GM12878 (cell line): ENCODE results near the gene RNF41. TPM values are rescaled to one million over a fixed set of nuclear protein-coding genes. Genes with fewer than 3 reads are reported as not detected.
A peak's percentile ranks its signal among the peaks of the same experiment; 100 is the strongest.

Experiments
- ATAC-seq: fragments of 200-7000 bp; cut with Tn5 transposase; 3 replicates; pipeline ENCODE4 v1.9.1; 2020; ENCODE audit warnings: mild to moderate bottlenecking, moderate library complexity
- BruUV-seq: library from RNA; stranded (reverse); fragments of 400-500 nt; replicated peaks from 2 replicates; lab custom pipeline; 2021; lab: Mats Ljungman, UMichigan
- CTCF ChIA-PET: fragments of 300-600 bp; sonication (Branson Sonifier 250); formaldehyde crosslinking; extraction: SDS; loops from one replicate; lab custom pipeline; 2021; ENCODE audit warnings: inconsistent platforms; lab: Yijun Ruan, JAX
- POLR2A ChIA-PET: fragments of 350-600 bp; formaldehyde crosslinking; extraction: SDS; loops from one replicate; lab custom pipeline; 2021; ENCODE audit warnings: inconsistent platforms; lab: Charles Lee
- RAD21 ChIA-PET: fragments of 300-600 bp; sonication (Branson Sonifier 250); formaldehyde crosslinking; loops from one replicate; lab custom pipeline; 2023; ENCODE audit warnings: antibody characterized with exemption; ENCODE audit not compliant: unreplicated experiment; lab: Charles Lee
- SMC1A ChIA-PET: fragments of 300-600 bp; sonication (Branson Sonifier 250); formaldehyde crosslinking; loops from one replicate; lab custom pipeline; 2023; ENCODE audit not compliant: unreplicated experiment, uncharacterized antibody; lab: Charles Lee
- DNase-seq: peaks from one replicate; pipeline ENCODE4 v3.0.0-alpha.2; 2011; ENCODE audit warnings: low read depth, low spot score
- FAIRE-seq: peaks from 3 replicates; lab custom pipeline; 2011; peaks lifted over from hg19 to GRCh38; lab: Jason Lieb, UNC
- H2AFZ ChIP-seq: 2 replicates; pipeline ENCODE4 v1.6.0; 2011; ENCODE audit warnings: low read depth, low read length, control low read depth; ENCODE audit not compliant: control insufficient read depth
- H3K27ac ChIP-seq: 2 replicates; pipeline ENCODE4 v1.5.1; 2011; ENCODE audit warnings: control low read depth; ENCODE audit not compliant: control insufficient read depth, insufficient read depth
- H3K27me3 ChIP-seq, 2 experiments: replicated peaks in 1 of 2; 2 replicates each; pipeline versions ENCODE4 v1.6.0 to v1.6.1; 2011; ENCODE audit warnings: low read length in 1 of 2; ENCODE audit not compliant: control insufficient read depth in 2 of 2, insufficient read depth in 2 of 2
- H3K36me3 ChIP-seq, 2 experiments: 2 replicates each; pipeline ENCODE4 v1.5.1; 2011; ENCODE audit warnings: low read length in 1 of 2; ENCODE audit not compliant: control insufficient read depth in 2 of 2, insufficient read depth in 2 of 2
- H3K4me1 ChIP-seq: 2 replicates; pipeline ENCODE4 v1.6.1; 2011; ENCODE audit warnings: mild to moderate bottlenecking, low read length, moderate library complexity, mixed read lengths; ENCODE audit not compliant: control insufficient read depth, insufficient read depth
- H3K4me2 ChIP-seq: 2 replicates; pipeline ENCODE4 v1.6.0; 2011; ENCODE audit warnings: control low read depth; ENCODE audit not compliant: control insufficient read depth, insufficient read depth
- H3K4me3 ChIP-seq: fragments of 200-600 bp; sonication (generic); 2 replicates; pipeline ENCODE4 v1.5.1; 2016
- H3K79me2 ChIP-seq: 2 replicates; pipeline ENCODE4 v1.6.0; 2011; ENCODE audit warnings: low read length; ENCODE audit not compliant: control insufficient read depth, insufficient read depth
- H3K9ac ChIP-seq: 2 replicates; pipeline ENCODE4 v1.8.0; 2011; ENCODE audit warnings: low read length, control low read depth, mixed read lengths; ENCODE audit not compliant: control insufficient read depth, insufficient read depth
- H3K9me3 ChIP-seq: replicated peaks from 3 replicates; pipeline ENCODE4 v1.5.1; 2011; ENCODE audit warnings: mild to moderate bottlenecking, low read length; ENCODE audit not compliant: control insufficient read depth, insufficient read depth
- H4K20me1 ChIP-seq: 2 replicates; pipeline ENCODE4 v1.6.0; 2011; ENCODE audit not compliant: control insufficient read depth, insufficient read depth
- BCL11A ChIP-seq: IDR thresholded peaks from 2 replicates; pipeline ENCODE4 v1.6.1; 2011; ENCODE audit warnings: low read depth, low read length
- CBX5 ChIP-seq: sonication (generic); IDR thresholded peaks from 2 replicates; pipeline ENCODE4 v1.6.1; 2016; ENCODE audit warnings: low read depth, moderate library complexity, mild to moderate bottlenecking, inconsistent platforms
- DPF2 ChIP-seq: fragments of 450-650 bp; IDR thresholded peaks from 2 replicates; pipeline ENCODE4 v1.6.1; 2017; ENCODE audit warnings: mild to moderate bottlenecking
- E2F4 ChIP-seq: IDR thresholded peaks from 2 replicates; pipeline ENCODE4 v1.6.1; 2012; ENCODE audit warnings: low read depth, low read length, improper control_type of control experiment
- IKZF1 ChIP-seq: fragments of 450-650 bp; conservative IDR thresholded peaks from 2 replicates; pipeline ENCODE4 v1.6.1; 2017; ENCODE audit warnings: antibody characterized with exemption, mild to moderate bottlenecking
- IKZF2 ChIP-seq, 2 experiments: fragments of 450-650 bp; IDR thresholded peaks; 2 replicates each; pipeline ENCODE4 v1.6.1; 2017; ENCODE audit warnings: mild to moderate bottlenecking in 2 of 2, moderate library complexity in 2 of 2
- KAT2A ChIP-seq: conservative IDR thresholded peaks from 2 replicates; pipeline ENCODE4 v1.6.1; 2011; ENCODE audit warnings: low read depth, low read length; ENCODE audit not compliant: control insufficient read depth
- MYB ChIP-seq: fragments of 150-350 bp; IDR thresholded peaks from 2 replicates; pipeline ENCODE4 v1.6.1; 2014; ENCODE audit warnings: mild to moderate bottlenecking, low read depth, low read length, borderline replicate concordance
- NR2C1 ChIP-seq: fragments of 450-650 bp; IDR thresholded peaks from 2 replicates; pipeline ENCODE4 v1.6.1; 2017; ENCODE audit warnings: antibody characterized with exemption, mild to moderate bottlenecking, moderate library complexity
- POLR2AphosphoS2 ChIP-seq: IDR thresholded peaks from 2 replicates; pipeline ENCODE4 v1.6.1; 2011; ENCODE audit warnings: low read depth, mild to moderate bottlenecking, low read length, improper control_type of control experiment, moderate library complexity
- POU2F2 ChIP-seq: IDR thresholded peaks from 3 replicates; pipeline ENCODE4 v1.6.1; 2011; ENCODE audit warnings: low read depth, mild to moderate bottlenecking, low read length, borderline replicate concordance
- SMC3 ChIP-seq: IDR thresholded peaks from 2 replicates; pipeline ENCODE4 v1.6.1; 2011; ENCODE audit warnings: low read length, improper control_type of control experiment, borderline replicate concordance
- SP1 ChIP-seq: IDR thresholded peaks from one replicate; pipeline ENCODE4 v1.6.1; 2011; ENCODE audit warnings: low read depth, low read length
- TCF7 ChIP-seq: IDR thresholded peaks from 2 replicates; pipeline ENCODE4 v1.6.1; 2014; ENCODE audit warnings: antibody characterized with exemption, borderline replicate concordance
- ZNF24 ChIP-seq: fragments of 450-650 bp; IDR thresholded peaks from 2 replicates; pipeline ENCODE4 v1.6.1; 2017; ENCODE audit warnings: antibody characterized with exemption, mild to moderate bottlenecking
- ZNF384 ChIP-seq: IDR thresholded peaks from 2 replicates; pipeline ENCODE4 v1.6.1; 2012; ENCODE audit warnings: low read depth, mild to moderate bottlenecking, low read length, improper control_type of control experiment, borderline replicate concordance
- WGBS: methylation state at CpG from one replicate; pipeline ENCODE4 v1.1.6; 2016; ENCODE audit warnings: low lambda C conversion rate; ENCODE audit not compliant: insufficient replicate concordance, insufficient coverage; ENCODE audit errors: missing lambda C conversion rate; 5-methylcytosine and 5-hydroxymethylcytosine counted together
- in situ Hi-C: fragments of 300-500 bp; cut with MboI; formaldehyde crosslinking; loops from 9 replicates; pipeline ENCODE4 v1.14.3; 2018; ENCODE audit warnings: mixed read lengths
- intact Hi-C: fragments of 100-400 bp; cut with micrococcal nuclease; formaldehyde crosslinking; loops from one replicate; pipeline ENCODE4 v1.14.2; 2022; ENCODE audit not compliant: unreplicated experiment
- polyA plus RNA-seq, 11 experiments: library from polyadenylated mRNA; depleted of rRNA in 4 of 11; unstranded in 6 of 11; stranded (reverse) in 5 of 11; fragments of >200 nt; fragmentation: Nextera tagmentation in 4 of 11; fragmentation: Illumina TruSeq in 1 of 11; extraction: Ambion mirVana in 4 of 11; extraction: Trizol in 1 of 11; gene quantifications; 1 replicate in 1 of 11; 2 replicates in 10 of 11; pipeline versions ENCODE4 v1.2.1 to v1.2.3, GENCODE V29; 2011 to 2016; ENCODE audit warnings: inconsistent platforms in 2 of 11, missing spikeins in 2 of 11, low read depth in 1 of 11
- total RNA-seq, 4 experiments: library from RNA; depleted of rRNA in 3 of 4; stranded (reverse); fragments of >200 nt in 3 of 4; fragmentation: Illumina TruSeq in 1 of 4; extraction: Trizol in 1 of 4; gene quantifications; 2 replicates each; pipeline versions ENCODE4 v1.2.1 to v1.2.3, GENCODE V29; 2013 to 2021

The RNF41 gene
- total and polyA plus RNA-seq, 10 of the 15 experiments (the other 5 are each of a cell fraction or from before 2014, with no cell fraction given): 11.1 to 47.8 (median 30.6) TPM

- ChIA-PET RAD21 (interaction anchor here (1.7 kb wide), 1 partner anchor 25 kb away, joined by 6 read pairs; no protein-coding TSS in a partner anchor), POLR2A (no interaction called here), SMC1A (interaction anchor here (1.0 kb wide), 1 partner anchor 10 kb away, joined by 3 read pairs; no protein-coding TSS in a partner anchor), CTCF (interaction anchor here (0.7 to 0.9 kb wide), 2 partner anchors 17 to 28 kb away, joined by 3 read pairs; no protein-coding TSS in a partner anchor)
- ATAC-seq (no peak), FAIRE-seq (no peak), DNase-seq (no peak)
- 71% methylated on average over 11 of the region's 11 CpGs for WGBS
- intact Hi-C loops (no loop called here), in situ Hi-C loops (no loop called here)
- Histone ChIP-seq H3K9me3 (no peaks in the 10 kb centered on the region), H3K4me1 (no peaks in the 10 kb centered on the region), H3K79me2 (no peaks in the 10 kb centered on the region), H3K9ac (no peak overlapping the region), H3K36me3 (peaks cover 0 to 2% of the 10 kb centered on the region in 2 experiments; a peak in 2 of 4 replicates), H3K4me3 (no peak overlapping the region), H4K20me1 (no peaks in the 10 kb centered on the region), H3K27ac (no peak overlapping the region), H2AFZ (no peak overlapping the region), H3K4me2 (no peak overlapping the region)
- BruUV-seq: no TSS peak
- TF ChIP-seq POU2F2 (no peak), POLR2AphosphoS2 (no peak), CBX5 (no peak), TCF7 (no peak), DPF2 (no peak), BCL11A (no peak)
- TF ChIP-seq, all 136 proteins: peak for 0
- H3K27me3 ChIP-seq: no peaks in the 10 kb centered on the region
These were observed 9.5 kb upstream of the RNF41 start for GRCh38 chr12:56231184-56231582.

GRCh38 chr12:56230432-56231183 is 8.9 kb upstream of the RNF41 start:
- Histone ChIP-seq H3K36me3 (peaks cover 0 to 2% of the 10 kb centered on the region in 2 experiments; a peak in 2 of 4 replicates), H3K9me3 (no peaks in the 10 kb centered on the region), H3K79me2 (no peaks in the 10 kb centered on the region), H3K27me3 (no peaks in the 10 kb centered on the region), H3K9ac (no peak overlapping the region), H2AFZ (no peak overlapping the region), H4K20me1 (no peaks in the 10 kb centered on the region), H3K4me1 (no peaks in the 10 kb centered on the region), H3K4me3 (no peak overlapping the region), H3K4me2 (no peak overlapping the region), H3K27ac (no peak overlapping the region)
- ChIA-PET RAD21 (interaction anchor here (1.7 kb wide), 1 partner anchor 24 kb away, joined by 6 read pairs; no protein-coding TSS in a partner anchor), SMC1A (interaction anchor here (1.0 kb wide), 1 partner anchor 10 kb away, joined by 3 read pairs; no protein-coding TSS in a partner anchor), POLR2A (no interaction called here), CTCF (interaction anchor here (0.6 to 0.9 kb wide), 2 partner anchors 18 to 234 kb away, joined by 3 read pairs; no protein-coding TSS in a partner anchor)
- 45% methylated on average over 8 of the region's 8 CpGs for WGBS
- no TSS peak for BruUV-seq
- ATAC-seq (peak; percentile 24; the same call in 1 of the 3 replicates), DNase-seq (no peak), FAIRE-seq (no peak)
- intact Hi-C loops (no loop called here), in situ Hi-C loops (no loop called here)
- TF ChIP-seq SMC3 (no peak), ZNF384 (no peak), NR2C1 (no peak), IKZF2 (IDR thresholded peaks at IDR 0.05) (no peak), IKZF1 (no peak), ZNF24 (no peak), KAT2A (no peak), SP1 (no peak), MYB (no peak), E2F4 (no peak)
